Esophagus muscularis mucosa (tissue), 4 donors: ENCODE results near the gene MAZ.
A peak's percentile ranks its signal among the peaks of the same experiment; 100 is the strongest.

Source experiments
- CTCF ChIP-seq, 3 experiments: fragments of 200-600 bp in 2 of 3; fragments of 450-650 bp in 1 of 3; sonication (generic) in 2 of 3; IDR thresholded peaks; one replicate each; pipeline ENCODE4 v1.5.1; 2017 to 2019; ENCODE audit warnings: antibody characterized with exemption in 3 of 3, mild to moderate bottlenecking in 2 of 3, moderate library complexity in 1 of 3
- EP300 ChIP-seq: sonication (generic); formaldehyde crosslinking; IDR thresholded peaks from one replicate; pipeline ENCODE4 v1.6.1; 2017; ENCODE audit warnings: antibody characterized with exemption
- POLR2A ChIP-seq: fragments of 450-650 bp; IDR thresholded peaks from one replicate; pipeline ENCODE4 v1.6.1; 2017; ENCODE audit warnings: antibody characterized with exemption, moderate library complexity, mild to moderate bottlenecking, low read depth
- POLR2AphosphoS5 ChIP-seq, 2 donors: sonication (generic); formaldehyde crosslinking; IDR thresholded peaks; one replicate each; pipeline ENCODE4 v1.6.1; 2017; ENCODE audit warnings: antibody characterized with exemption in 2 of 2

DNA sequence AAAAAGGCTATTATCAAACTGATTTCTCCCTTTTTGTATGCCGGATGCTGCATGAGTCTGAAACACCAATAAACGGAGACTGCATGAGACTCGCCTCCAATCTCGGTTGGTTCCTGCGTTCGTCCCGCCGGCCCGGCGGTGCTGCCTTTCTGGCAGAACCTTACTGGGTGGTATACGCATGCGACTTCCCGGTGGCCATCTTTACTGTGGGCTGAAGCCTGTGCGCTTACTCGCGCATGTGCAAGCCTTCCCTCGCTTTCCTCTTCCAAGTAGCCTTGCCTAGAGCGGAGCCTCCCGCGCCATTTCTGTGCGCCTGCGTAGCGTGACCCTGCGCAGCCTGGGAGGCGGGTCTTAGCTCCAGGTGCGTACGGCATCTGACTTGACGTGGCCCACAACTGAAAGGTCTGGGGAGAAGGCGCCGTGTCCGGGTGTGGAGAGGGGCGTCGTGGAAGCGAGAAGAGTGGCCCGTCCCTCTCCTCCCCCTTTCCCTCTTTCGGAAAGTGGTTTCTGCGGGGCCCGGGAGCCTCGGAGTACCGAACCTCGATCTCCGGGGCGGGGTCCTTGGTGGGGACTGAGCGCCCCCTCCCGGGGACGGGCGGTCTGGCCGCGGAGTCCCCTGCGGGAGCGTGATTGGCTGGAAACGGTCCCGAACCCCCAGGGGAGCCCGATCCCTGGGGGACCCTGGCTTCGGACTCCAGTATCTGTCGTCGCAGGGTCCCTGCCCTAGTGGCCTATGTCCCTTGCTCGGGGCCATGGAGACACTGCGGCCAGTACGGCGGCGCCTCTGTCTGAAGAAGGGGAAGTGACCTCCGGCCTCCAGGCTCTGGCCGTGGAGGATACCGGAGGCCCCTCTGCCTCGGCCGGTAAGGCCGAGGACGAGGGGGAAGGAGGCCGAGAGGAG, 9.7 kb downstream of the MAZ start, which contains the start of gene PAGR1:
- TF ChIP-seq CTCF (IDR thresholded peaks at IDR 0.05) (peak; percentile 89 to 96 (median 93)), POLR2A (peak; percentile 41), POLR2AphosphoS5 (IDR thresholded peaks at IDR 0.05) (peak in 1 of 2 donors; percentile 97), EP300 (no peak)
